Femur (tissue), 1 donor: ENCODE data around the gene CACNA1D.
"Not testable (repeated sequence)": the region's sequence is repeated elsewhere in the genome, so short reads cannot be mapped to it uniquely, and the experiment has no call there.

ENCODE experiments used
- DNase-seq: peaks from one replicate; pipeline ENCODE4 v3.0.0-alpha.2; 2017

Gene CACNA1D

DNA sequence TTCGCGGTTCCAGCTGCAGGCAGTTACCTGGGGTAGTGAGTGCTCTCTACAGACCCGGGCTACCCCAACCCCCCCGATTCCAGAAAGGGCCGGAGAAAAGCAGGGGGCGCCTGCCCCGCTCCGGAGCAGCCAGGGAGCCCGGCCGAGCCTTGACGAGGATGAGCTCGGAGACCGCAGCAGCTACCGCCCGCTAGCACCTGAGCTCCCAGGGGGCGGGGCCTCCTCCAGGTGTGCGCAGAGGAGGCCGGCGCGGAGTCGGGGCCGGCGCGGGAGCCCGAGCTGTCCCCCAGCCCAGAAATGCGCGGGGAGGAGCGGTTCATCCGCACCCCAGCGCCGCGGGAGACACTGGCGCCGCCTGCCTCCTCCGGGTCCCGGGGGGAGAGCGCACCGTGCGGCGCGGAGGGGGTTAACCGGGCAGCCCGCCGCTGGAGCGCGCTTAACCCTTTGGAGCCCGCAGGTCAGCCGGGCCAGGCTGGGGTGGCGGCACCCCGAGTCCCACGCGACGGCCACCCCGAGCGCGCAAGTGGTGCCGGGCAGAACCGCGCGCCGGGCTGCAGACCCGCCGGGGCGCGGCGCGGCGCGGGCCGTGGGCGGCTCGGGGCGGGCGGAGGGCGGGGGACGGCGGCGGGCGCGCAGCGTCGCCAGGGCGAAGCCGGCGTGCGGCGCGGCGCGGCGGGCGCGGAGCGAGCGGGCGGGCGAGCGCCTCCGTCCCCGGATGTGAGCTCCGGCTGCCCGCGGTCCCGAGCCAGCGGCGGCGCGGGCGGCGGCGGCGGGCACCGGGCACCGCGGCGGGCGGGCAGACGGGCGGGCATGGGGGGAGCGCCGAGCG lies at the start of gene CACNA1D:
Gene CACNA1D, plus strand, starts transcription at position 649 of the 829 bp plus-strand sequence. CDS start 556 bp downstream, outside the sequence.
- DNase-seq, result peak; percentile 33

DNA sequence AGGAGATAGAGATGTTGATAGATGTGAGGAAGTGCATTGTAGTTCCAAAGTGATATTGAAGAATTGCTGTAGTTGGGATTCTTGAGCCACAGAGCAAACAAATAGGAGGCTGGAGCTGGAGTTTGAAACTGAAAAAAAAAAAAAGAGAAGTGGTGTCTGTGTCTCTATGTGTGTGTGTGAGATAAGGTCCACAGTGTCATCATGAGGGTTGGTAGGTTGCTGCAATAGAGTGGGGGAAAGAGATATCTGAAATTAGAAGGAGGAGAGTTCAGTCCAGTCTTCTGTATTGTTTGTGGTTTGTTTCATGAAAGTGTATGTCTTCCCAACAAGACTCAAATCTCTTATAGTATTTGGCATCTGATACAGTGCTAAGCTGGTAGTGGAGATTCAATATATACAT lies 37.3 kb upstream of the CACNA1D start:
- no peak for DNase-seq

DNA sequence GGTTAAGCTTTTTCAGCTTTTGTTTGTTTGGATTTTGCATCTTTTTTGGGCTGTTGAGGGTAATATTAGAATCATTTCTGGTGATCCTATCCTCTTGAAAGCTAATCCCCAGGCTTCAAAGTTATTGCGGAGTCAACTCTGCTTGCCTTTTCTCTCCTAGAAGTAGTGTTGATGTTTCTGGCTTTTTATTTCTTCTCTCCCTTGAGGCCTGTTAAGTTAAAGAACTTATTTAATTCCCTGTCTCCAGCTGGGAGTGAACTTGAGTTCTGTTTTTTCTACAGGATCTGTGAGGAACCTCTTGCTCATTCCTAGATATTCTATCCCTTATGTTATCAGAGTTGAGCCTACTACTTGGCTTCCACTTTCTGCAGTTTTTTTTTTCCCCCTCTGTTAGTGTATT lies 34.1 kb upstream of the CACNA1D start:
- no peak for DNase-seq

DNA sequence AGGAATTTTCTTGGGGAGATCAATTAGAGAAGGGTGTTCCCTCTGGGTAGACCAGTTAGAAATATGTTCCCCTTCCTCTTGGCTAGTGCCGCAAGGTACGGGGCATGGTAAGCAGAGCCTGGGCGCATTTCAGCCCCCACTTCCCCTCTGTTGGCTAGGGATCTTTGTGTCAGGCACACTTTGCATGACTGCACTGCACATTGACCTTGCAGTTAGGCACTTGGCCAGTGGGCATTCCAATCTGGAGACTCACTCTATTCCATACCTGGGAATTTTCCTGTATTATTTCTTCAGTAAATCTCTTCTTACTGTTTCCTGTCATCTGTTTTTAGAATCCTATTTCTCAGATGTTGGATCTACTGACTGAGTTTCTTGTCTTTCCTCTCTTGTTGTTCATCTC lies 30.0 kb upstream of the CACNA1D start:
- no peak for DNase-seq

DNA sequence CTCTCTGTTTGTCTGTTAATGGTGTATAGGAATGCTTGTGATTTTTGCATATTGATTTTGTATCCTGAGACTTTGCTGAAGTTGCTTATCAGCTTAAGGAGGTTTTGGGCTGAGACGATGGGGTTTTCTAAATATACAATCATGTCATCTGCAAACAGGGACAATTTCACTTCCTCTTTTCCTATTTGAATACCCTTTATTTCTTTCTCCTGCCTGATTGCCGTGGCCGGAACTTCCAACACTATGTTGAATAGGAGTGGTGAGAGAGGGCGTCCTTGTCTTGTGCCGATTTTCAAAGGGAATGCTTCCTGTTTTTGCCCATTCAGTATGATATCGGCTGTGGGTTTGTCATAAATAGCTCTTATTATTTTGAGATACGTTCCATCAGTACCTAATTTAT lies 24.7 kb upstream of the CACNA1D start:
- not testable (repeated sequence) for DNase-seq

DNA sequence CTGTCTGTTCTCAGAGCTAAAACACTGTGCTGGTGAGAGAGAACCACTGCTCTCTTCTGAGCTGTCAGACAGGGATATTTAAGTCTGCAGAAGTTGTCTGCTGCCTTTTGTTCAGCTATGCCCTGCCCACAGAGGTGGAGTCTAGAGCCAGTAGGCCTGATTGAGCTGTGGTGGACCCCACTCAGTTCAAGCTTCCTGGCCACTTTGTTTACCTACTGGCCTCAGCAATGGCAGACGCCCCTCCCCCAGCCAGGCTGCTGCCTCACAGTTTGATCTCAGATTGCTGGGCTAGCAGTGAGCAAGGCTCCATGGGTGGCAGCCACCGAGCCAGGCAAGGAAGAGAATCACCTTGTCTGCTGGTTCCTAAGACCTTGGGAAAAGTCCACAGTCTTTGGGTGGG lies 21.0 kb upstream of the CACNA1D start:
- DNase-seq, result no peak

DNA sequence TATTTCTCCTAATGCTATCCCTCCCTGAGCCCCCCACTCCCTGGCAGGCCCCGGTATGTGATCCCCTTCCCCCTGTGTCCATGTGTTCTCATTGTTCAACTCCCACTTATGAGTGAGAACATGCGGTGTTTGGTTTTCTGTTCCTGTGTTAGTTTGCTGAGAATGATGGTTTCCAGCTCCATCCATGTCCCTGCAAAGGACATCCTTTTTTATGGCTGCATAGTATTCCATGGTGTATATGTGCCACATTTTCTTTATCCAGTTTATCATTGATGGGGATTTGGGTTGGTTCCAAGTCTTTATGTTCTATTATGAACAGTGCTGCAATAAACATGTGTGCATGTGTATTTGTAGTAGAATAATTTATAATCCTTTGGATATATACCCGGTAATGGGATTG lies 18.0 kb upstream of the CACNA1D start:
- DNase-seq, result not testable (repeated sequence)

DNA sequence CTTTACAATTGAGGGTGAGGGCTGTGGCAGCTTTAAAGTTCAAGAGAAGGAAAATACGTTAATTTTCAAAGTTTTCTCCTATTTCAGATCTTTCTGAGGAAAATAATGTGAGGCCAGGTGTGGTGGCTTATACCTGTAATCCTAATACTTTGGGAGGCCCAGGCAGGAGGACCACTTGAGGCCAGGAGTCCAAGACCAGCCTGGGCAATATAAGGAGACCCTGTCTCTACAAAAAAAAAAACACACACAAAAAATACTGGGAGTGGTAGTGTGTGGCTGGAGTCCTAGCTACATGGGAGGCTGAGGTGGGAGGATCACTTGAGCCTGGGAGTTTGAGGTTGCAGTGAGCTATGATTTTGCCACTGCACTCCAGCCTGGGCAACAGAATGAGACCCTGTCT lies 16.7 kb upstream of the CACNA1D start:
- DNase-seq, result not testable (repeated sequence)

DNA sequence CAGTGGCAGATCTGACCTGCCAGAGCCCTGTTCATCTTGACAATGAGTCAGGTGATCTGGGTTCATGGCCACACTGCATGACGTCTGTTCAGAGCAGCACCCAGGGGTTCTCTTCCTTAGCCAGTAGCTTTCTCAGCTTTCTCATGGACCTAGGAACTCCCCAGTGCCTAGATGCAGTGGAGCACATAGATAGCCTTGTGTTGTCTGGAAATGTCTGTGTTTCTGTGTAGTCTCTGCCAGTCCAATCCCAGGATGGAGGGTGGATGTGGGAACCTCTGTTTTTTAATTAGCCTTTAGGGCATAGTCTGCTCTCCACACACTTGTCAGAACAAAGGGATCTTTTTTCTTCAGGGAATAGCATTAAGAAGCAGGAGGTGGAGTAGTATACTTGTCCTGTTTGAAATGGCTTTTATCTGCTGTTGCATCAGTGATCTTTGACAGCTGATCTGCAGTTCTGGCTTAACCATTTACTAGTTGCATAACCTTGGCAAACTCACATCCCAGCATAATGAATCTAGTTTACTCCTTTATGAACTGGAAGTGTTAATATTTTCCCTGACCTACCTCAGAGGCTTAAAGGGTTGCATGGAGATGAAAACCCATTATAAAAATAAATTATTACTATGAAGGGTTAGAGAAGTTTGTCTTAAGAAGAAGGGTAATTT lies 16.1 kb upstream of the CACNA1D start:
- DNase-seq, result no peak

DNA sequence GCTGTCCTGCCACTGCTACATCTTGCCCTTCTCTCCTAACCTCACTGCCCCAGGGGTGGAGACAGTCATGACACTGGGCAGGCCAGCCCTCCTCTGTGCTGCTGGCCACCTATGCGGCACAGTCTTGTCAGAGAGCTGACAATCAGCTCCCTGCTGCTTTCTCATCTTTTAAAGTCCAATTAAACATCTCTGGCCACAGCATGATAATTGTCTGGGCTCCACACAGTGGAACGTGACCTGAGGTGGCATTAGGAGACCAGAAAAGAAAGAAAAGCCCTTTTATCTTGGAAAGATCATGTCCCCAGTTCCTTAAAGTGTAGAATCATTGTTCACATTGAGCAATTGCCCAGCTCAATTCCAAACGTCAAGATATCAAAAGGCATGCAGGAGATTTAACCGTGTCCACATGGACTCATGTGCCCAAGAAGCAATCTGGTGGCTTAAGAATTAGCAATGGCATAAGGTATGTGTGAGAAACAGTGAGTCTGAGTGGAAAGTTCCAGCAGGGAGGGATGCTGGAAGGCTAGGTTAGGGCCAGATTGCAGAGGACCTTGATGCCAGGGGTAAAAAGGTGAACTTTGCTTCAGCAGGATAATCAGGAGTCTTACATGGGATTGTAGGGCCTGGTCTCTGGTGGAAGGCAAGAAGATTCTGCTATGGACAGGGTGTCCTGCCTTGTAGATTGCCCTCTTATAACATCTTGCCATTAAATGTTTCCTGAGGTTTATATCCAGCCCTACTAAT lies 15.3 kb upstream of the CACNA1D start:
- no peak for DNase-seq

DNA sequence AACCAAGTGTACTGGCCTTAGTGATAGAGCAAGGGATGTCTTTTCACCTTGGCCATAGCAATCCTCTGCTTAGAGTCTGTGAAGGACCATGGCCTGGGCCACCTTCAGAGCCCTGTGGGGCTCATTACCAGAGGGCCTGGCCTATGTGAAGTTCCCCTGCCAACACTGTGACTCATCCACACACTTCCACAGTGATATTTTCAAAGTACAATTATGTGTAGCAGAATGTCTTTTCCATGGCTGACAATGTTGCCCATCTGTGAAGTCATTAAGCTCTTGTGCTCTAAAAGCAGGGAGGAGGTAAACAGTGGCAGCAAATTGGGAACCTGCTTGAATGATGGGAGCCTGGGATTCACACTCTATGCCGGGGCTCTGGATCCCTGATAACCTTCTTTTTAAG lies 12.2 kb upstream of the CACNA1D start:
- DNase-seq, result no peak

DNA sequence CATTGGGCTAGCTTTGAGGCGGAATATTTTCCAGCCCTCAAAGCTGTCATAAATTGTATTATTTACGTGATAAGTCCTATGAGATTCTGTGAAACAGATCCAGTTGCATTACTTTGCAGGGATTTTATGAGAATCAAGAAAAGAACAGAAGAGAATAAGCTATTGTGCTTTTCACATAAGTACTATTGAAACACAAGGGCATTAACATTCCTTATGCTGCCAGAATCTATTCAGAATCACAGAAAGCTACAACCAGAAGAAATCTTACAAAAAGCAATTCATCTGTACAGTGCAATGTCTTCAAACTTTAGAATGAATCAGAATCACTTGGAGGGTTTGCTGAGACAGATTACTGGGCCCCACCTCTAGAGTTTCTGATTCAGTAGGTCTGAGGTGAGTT lies 10.6 kb upstream of the CACNA1D start:
- no peak for DNase-seq

DNA sequence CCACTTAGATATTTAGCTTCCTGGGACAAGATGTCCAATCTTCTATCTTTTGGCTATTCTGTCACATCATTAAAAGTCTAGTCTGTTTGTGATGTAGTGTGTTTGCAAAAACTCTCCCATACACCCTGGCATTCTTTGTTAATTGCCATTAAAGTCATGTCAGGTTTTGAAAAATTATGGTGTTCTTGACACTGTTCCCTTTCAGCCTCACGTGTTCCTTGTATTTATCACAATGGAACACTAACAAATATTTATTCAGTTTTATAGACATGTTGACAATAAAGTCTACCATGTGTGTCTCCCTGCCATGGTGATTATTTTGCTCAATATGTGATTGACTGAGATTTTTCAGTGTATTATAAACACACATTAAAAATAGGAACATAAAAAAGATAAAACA lies 9.4 kb upstream of the CACNA1D start:
- DNase-seq, result no peak

DNA sequence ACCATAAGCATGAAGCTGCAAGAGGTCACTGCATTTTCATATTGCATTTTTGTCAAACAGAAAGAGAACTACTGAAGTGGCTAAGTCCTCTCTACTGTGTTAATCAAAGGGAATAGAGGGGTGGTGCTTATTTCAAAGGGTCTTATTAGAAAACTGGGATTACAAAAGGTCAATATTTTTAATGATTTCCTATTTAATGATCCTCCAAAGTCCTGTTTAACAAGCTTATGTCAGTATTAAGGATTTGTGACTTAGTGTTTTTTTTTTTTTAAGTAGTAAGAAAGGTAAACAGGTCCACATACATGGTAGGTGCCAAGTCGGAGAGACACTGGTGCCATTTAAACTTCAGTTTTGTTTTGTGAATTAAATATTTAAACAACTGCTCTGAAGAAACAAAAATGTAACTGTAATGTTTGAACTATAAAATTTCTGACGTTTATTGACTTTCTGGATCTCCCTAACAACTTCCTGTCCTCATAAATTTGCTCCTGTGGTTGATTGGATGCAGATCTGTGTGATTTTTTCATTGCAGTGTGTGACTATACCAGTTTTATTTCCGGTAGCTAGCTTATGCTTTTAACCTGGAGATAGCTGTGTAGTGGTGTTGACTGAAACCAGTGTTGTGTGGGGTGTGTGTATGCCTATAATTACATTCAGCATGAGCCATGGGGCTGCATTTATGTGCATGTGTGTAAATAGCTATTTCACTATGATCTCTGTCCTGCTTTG lies 8.6 kb upstream of the CACNA1D start:
- DNase-seq, result no peak

DNA sequence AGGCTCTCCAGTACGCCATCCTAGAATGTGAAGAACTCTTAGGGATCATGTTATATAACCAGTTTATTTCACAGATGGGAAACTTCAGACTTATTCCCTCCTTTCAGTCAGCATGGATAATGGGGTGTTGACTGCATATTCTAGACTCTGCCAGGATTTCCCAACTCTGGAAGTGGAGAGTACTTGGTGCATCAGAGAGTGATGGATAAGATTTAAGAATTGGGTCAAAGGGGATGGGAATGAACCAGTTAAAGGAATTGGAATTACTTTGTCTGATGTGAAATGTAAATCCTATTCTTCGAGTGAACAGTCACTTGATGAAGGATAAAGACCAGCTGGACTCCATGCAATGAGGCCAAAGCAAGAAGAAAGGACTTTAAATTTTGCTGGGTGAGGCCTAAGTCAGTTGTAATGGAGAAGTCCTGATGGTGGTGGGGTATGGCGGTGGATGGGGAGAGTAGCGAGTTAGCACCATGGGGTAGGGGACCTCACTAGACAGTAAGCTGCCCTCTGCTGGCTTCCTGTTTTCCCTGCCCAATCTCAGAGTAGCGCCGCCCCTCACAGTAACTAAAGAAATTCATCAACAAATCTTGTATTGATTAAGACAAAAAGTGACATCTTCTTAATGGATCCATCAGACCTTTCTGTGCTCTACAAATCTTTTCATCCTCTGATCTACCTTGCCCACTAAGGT lies 7.3 kb upstream of the CACNA1D start:
- no peak for DNase-seq

DNA sequence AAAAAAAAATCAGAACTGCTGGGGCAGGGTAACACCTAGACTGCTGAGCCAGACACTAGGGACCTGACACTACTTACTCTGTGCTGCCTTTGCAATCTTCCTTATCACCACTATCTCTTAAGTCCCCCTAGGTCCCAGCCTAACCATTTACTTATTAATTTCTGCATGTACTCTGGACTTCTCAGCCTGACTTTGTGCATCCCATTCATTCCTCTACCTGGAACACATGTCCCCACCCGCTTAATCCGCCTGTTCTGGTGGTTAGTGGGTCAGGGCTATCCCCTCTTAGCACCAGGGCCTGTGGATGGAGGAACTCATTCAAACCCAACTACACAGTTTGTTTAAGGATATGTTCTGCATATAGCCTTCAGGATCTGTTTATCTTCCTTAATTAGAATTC lies 5.0 kb upstream of the CACNA1D start:
- DNase-seq, result no peak

DNA sequence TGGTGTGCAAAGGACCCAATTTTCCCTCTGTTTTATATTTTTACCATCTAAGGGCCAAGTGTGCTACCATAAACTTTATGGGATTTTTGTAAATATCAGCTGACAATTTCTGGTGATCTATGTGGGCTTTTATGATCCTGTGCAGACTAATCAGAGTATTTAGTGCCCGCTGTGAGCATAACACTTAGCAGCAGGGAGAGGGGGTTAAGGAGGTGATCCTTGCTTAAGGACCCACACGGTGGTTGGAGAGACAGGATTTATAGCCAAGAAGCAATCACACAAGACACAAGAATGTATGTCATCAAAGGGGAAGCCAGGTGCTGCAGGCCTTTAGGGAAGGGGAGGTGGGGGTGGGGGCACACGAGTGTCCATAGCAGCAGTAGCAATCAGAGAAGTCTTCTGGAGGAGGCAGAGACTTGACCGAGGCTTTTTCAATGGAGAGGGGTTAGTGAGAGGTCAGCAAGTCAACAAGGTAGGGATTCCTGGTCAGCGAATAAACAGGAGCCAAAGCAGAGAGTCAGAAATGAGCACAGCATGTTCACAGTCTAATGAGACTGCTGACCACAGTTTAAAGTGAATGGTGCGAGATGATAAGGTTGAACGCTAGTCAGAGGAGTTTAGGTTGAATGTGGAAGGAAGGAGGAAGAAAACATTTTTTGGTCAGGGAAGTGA lies 4.5 kb upstream of the CACNA1D start:
- DNase-seq, result no peak

DNA sequence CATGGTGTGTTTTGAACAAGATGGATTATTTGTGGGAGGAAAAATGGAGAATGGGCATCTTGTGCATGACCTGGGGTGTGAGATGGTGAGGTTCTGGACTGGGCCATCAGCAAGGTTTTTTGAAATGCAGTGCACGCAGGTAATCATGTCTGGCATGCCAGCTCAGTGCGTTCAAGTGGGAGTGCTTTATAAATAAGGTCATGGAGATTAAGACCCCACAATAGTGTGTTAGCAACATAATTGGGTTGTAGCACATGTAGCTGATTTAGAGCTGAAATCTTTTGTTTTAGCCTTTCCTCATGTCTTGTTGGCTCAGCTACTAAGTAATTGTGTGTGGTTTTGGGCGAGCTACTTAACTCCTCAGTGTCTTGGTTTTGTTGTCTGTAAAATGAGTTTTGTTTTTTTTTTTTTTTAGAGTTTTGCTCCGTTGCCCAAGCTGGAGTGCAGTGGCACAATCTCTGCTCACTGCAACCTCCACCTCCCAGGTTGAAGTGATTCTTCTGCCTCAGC lies 3.9 kb upstream of the CACNA1D start:
- no peak for DNase-seq

DNA sequence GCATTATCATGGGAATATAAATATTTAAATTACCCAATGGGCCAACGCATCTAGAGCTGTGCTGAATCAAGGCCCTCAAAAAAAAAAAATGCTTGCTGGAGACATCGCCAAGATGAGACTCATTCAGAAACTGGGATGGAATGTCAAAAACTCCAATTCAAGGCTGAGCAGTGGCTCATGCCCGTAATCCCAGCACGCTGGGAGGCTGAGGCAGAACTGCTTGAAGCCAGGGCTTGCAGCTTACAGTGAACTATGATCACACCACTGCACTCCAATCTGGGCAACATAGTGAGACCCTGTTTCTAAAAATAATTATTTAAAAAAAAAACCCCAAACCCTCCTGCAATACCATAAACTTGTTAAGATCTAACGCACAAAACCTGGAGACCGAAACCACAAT lies 3.1 kb upstream of the CACNA1D start:
- no peak for DNase-seq

DNA sequence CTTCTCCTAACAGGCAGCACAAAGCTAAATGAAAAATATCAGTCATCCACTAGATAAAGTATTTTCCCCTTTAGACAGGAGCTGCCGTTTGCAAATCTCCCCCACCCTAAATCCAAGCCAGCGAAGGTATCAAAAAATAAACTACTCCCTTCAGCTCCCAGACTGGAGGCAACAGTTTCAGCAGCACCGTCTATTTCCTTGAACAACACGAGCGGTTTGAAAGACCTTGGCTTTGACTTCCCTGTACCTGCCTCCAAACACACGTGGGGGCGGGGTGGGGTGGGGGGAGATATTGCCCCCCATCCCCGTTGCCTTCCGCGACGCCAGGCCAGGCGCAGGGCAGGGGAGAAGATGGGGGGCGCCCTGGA lies 832 bp upstream of the CACNA1D start:
- DNase-seq, result no peak

DNA sequence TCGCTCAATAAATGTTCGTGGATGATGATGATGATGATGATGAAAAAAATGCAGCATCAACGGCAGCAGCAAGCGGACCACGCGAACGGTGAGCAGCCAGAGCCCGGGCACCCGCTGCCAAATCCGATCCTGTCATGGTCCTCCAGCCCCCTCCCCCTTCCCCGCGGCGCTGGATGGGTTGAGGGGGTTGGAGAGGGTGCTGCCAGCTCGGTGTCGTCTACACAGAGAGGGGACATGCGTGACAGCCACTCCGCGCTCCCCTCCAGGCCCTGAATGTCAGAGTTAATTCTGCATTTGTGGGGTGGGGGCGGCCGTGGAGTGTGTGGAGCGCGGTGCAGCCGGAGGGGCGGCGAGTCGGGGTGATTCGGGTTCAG lies 722 bp downstream of the CACNA1D start:
- DNase-seq, result no peak
